Activated T-cell treated with anti-CD3 and anti-CD28 coated beads, Interleukin-2, amount 50 U/mL, for 24 hours (primary cell): ENCODE results near the gene ARAP3.

Experiments used
- DNase-seq: peaks from one replicate; pipeline ENCODE4 v3.0.0-alpha.2; 2020
- H3K27ac Mint-ChIP-seq: 2 replicates; pipeline ENCODE4 v1.8.0; 2020; ENCODE audit warnings: mild to moderate bottlenecking, mixed read lengths
- H3K27me3 Mint-ChIP-seq: 2 replicates; pipeline ENCODE4 v1.8.0; 2020; ENCODE audit warnings: mixed read lengths
- H3K36me3 Mint-ChIP-seq: 2 replicates; pipeline ENCODE4 v1.8.0; 2020; ENCODE audit warnings: low read depth, mixed read lengths
- H3K4me1 Mint-ChIP-seq: 2 replicates; pipeline ENCODE4 v1.8.0; 2020; ENCODE audit warnings: low read depth, mixed read lengths
- H3K4me3 Mint-ChIP-seq: 2 replicates; pipeline ENCODE4 v1.8.0; 2020; ENCODE audit warnings: mild to moderate bottlenecking, moderate library complexity, mixed read lengths
- H3K9me3 Mint-ChIP-seq: 2 replicates; pipeline ENCODE4 v1.8.0; 2020; ENCODE audit warnings: mixed read lengths

ARAP3 gene

GRCh38 chr5:141647851-141648250 lies 34.2 kb downstream of the ARAP3 start:
- peak overlapping the region; percentile 19 for H3K27ac Mint-ChIP-seq
- H3K27me3 Mint-ChIP-seq: no peaks in the 10 kb centered on the region
- H3K36me3 Mint-ChIP-seq: peaks cover 51% of the 10 kb centered on the region
- DNase-seq: no peak
- H3K4me1 Mint-ChIP-seq: peaks cover 28% of the 10 kb centered on the region
- H3K9me3 Mint-ChIP-seq: no peaks in the 10 kb centered on the region
- H3K4me3 Mint-ChIP-seq: no peak overlapping the region

GRCh38 chr5:141647242-141647641 lies 34.8 kb downstream of the ARAP3 start:
- Mint-ChIP-seq H3K27ac (peak overlapping the region; percentile 19), H3K27me3 (no peaks in the 10 kb centered on the region), H3K4me1 (peaks cover 26% of the 10 kb centered on the region), H3K9me3 (no peaks in the 10 kb centered on the region), H3K4me3 (no peak overlapping the region), H3K36me3 (peaks cover 57% of the 10 kb centered on the region)
- DNase-seq: no peak

DNA sequence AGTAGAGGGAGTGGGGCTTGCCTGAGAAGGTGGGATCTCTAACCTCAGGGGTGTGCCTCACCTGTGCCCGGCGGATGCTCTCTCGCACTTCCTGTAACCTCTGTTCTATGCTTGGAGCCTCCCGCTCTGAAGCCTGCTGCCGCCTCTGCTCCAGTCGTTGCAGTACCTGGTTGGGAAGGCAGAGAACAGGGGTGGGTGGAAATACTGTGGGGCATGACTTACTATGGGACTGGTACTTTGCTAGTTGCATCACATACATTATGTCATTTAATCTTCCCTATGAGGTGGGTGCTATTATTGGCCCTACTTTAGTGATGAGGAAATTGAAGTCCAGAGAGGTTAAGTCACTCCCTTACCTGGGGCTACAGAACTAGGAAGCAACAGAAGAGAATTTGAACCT lies 36.0 kb downstream of the ARAP3 start:
- Mint-ChIP-seq H3K27ac (peak overlapping the region; percentile 24), H3K4me1 (peaks cover 29% of the 10 kb centered on the region), H3K27me3 (no peaks in the 10 kb centered on the region), H3K4me3 (no peak overlapping the region), H3K9me3 (no peaks in the 10 kb centered on the region), H3K36me3 (peaks cover 68% of the 10 kb centered on the region)
- DNase-seq: no peak

GRCh38 chr5:141641634-141642267 lies 40.3 kb downstream of the ARAP3 start:
- no peaks in the 10 kb centered on the region for H3K27me3 Mint-ChIP-seq
- H3K9me3 Mint-ChIP-seq: no peaks in the 10 kb centered on the region
- H3K27ac Mint-ChIP-seq: peak overlapping the region; percentile 77
- H3K4me3 Mint-ChIP-seq: no peak overlapping the region
- H3K36me3 Mint-ChIP-seq: peaks cover 91% of the 10 kb centered on the region
- H3K4me1 Mint-ChIP-seq: peaks cover 30% of the 10 kb centered on the region
- DNase-seq: no peak

DNA sequence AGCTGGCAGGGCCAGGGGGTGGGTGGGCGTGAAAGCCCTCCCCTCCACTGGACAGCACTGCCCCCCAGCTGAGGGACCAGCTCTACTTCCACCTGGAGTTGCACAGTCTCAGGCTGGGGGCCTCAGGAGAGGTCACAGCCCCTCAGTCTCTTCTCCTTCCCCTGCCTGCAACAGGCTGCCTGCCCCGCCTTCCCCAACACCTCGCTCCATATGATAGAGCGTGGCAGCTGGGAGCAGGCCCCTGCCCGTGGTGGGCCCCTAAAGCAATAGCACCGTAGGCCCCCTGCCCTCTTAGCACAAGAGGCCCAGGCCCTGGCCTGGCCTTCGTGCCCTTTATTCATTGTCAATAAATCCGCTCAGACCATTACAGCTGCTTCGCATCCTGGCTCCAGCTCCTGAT lies 41.3 kb downstream of the ARAP3 start:
- Mint-ChIP-seq H3K9me3 (no peaks in the 10 kb centered on the region), H3K4me3 (no peak overlapping the region), H3K27ac (peak overlapping the region; percentile 77), H3K27me3 (no peaks in the 10 kb centered on the region), H3K4me1 (peaks cover 35% of the 10 kb centered on the region), H3K36me3 (peaks cover 89% of the 10 kb centered on the region)
- DNase-seq: no peak

GRCh38 chr5:141640051-141640415 lies 42.0 kb downstream of the ARAP3 start:
- Mint-ChIP-seq H3K36me3 (peaks cover 87% of the 10 kb centered on the region), H3K4me3 (no peak overlapping the region)
- no peak for DNase-seq

DNA sequence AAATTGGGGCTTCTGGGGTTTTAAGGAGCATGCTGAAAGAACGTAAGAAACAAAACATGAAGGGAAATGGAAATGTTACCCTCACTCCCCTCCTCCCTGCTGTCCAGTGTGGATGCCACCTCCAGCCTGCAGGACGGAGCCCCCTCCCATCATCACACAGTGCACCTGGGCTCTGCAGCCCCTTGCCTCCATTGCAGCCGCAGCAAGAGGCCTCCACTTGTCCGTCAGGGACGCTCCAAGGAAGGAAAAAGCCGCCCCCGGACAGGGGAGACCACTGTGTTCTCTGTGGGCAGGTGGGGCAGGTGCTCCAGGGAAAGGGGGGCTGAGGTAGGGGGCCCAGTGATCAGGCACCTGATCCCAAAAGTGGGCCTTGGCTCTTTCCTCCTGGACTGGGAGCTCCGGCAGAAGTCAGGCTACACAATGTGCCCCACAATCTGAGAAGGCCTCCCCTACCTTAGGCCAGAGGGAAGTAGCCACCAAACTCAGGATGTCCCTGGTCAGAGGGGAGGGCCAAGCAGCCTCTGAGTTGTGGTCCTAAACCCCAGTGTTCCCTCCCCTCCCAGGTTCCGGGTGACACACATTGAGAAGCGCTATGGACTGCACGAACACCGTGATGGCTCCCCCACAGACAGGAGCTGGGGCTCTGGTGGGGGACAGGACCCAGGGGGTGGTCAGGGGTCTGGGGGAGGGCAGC lies 42.5 kb downstream of the ARAP3 start:
- H3K4me3 Mint-ChIP-seq: peak overlapping the region; percentile 93
- H3K27ac Mint-ChIP-seq: peak overlapping the region; percentile 97
- H3K4me1 Mint-ChIP-seq: peaks cover 47% of the 10 kb centered on the region

More at GRCh38 chr5:141640051-141640415, 42.0 kb downstream of the ARAP3 start:
- peak overlapping the region; percentile 55 for H3K27ac Mint-ChIP-seq
- H3K4me1 Mint-ChIP-seq: peaks cover 42% of the 10 kb centered on the region
- no peaks in the 10 kb centered on the region for H3K9me3 Mint-ChIP-seq
- H3K27me3 Mint-ChIP-seq: no peaks in the 10 kb centered on the region

DNA sequence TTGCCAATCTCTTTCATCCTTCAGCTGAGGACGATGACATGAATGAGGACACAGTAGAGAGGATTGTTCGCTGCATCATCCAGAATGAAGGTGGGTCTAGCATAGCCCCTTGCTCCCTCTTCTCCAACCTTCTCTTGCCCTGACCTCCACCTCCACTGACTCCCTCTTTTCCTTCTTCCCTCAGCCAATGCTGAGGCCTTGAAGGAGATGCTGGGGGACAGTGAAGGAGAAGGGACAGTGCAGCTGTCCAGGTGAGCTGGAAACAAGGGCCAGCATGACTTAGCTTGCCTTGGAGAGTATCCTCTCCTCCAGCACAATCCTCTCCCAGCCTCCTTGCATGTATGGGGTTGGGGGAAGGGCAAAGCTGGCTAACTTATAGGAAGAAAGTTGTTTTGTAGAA lies 43.3 kb downstream of the ARAP3 start:
- peaks cover 86% of the 10 kb centered on the region for H3K36me3 Mint-ChIP-seq
- H3K4me3 Mint-ChIP-seq: peak overlapping the region; percentile 93
- H3K27me3 Mint-ChIP-seq: no peaks in the 10 kb centered on the region
- H3K9me3 Mint-ChIP-seq: no peaks in the 10 kb centered on the region
- peaks cover 54% of the 10 kb centered on the region for H3K4me1 Mint-ChIP-seq
- peak overlapping the region; percentile 97 for H3K27ac Mint-ChIP-seq
- no peak for DNase-seq

More for the DNA sequence above, 42.5 kb downstream of the ARAP3 start:
- DNase-seq: no peak
- H3K9me3 Mint-ChIP-seq: no peaks in the 10 kb centered on the region
- peaks cover 86% of the 10 kb centered on the region for H3K36me3 Mint-ChIP-seq
- no peaks in the 10 kb centered on the region for H3K27me3 Mint-ChIP-seq

- no peaks in the 10 kb centered on the region for H3K27me3 Mint-ChIP-seq
- H3K4me1 Mint-ChIP-seq: peaks cover 58% of the 10 kb centered on the region
- DNase-seq: peak; percentile 77
- peak overlapping the region; percentile 93 for H3K4me3 Mint-ChIP-seq
- no peaks in the 10 kb centered on the region for H3K9me3 Mint-ChIP-seq
- peak overlapping the region; percentile 97 for H3K27ac Mint-ChIP-seq
- peaks cover 86% of the 10 kb centered on the region for H3K36me3 Mint-ChIP-seq
Measured at GRCh38 chr5:141637767-141638419, 44.1 kb downstream of the ARAP3 start.

DNA sequence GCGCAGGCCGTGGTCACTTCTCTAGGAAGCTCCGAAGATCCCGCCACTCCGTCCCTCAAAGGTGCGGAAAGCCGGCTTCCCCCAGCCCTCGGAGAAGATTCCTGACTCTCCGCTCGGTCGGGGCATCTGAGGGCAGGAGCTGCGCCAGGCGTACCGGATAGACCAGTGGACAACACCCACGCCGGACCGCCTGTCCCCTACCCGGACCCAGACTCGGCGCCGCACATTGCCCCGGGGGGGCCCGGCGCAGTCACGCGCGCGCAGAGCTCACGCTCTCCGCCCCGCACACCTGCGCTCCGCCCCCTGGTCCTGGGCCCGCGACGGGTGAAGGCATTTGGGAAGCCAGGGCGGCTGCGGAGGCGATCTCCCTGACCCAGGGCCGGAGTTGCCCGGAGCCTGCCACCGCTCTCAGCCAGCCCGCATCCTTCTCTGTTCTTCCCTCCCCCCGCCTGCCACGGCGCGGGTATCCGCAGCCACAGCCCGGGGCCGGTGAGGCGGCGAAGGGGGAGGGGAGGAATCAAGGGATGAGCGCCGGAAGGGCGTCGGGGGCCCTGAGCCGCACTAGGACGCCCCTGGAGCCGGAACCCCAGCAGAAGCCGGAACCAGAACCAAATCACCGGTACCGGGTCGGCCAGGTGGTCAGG lies 44.8 kb downstream of the ARAP3 start:
- Mint-ChIP-seq H3K4me3 (peak overlapping the region; percentile 93), H3K4me1 (peaks cover 62% of the 10 kb centered on the region), H3K36me3 (peaks cover 86% of the 10 kb centered on the region), H3K27me3 (no peaks in the 10 kb centered on the region), H3K27ac (peak overlapping the region; percentile 97), H3K9me3 (no peaks in the 10 kb centered on the region)
- peak; percentile 82 for DNase-seq

DNA sequence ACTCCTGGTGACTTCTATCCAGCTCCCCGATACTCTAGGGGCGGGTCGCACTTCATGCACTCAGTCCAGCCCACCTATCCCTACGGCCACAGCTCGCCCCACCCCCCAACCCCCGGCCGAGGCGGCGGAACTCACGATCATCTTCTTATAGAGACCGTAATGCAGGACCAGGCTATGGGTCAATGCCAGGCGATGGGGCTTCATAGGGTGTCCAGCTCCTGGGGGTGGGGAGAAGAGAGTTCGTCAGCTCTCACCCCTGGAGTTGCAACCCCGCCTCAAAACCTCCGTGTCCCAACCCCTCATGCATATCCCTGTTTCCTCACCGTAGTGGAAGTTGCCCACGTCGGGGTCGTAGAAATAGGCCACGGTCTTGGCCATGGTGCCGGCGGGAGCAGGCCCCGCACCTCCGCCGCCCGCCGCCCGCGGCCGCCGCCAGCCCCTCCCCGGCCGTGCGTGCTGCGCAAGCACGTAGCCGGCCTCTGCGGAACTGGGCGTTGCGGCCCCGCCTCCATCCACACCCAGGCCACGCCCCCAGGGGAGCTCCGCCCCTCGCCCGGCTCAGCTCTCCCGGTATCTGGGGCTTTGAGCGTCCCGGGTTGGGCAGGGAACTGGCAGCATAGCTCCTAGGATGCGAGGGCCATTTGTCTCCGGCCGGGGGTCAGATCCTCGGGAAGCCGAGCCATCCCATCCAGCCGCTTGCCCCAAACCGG lies 45.5 kb downstream of the ARAP3 start, which contains the start of the genes HDAC3 and RELL2:
Gene HDAC3 (minus strand): TSS at position 437 of the 710 bp plus-strand sequence. CDS start 59 bp downstream, at position 378.
Gene RELL2 (plus strand): TSS at position 585 of the 710 bp plus-strand sequence. CDS start 1,229 bp downstream, outside the sequence.
- peaks cover 56% of the 10 kb centered on the region for H3K4me1 Mint-ChIP-seq
- H3K9me3 Mint-ChIP-seq: no peaks in the 10 kb centered on the region
- no peaks in the 10 kb centered on the region for H3K27me3 Mint-ChIP-seq
- H3K36me3 Mint-ChIP-seq: peaks cover 84% of the 10 kb centered on the region
- H3K4me3 Mint-ChIP-seq: peak within 1 kb of the TSS; percentile 93
- peak; percentile 99 for DNase-seq
- peak within 1 kb of the TSS; percentile 97 for H3K27ac Mint-ChIP-seq

DNA sequence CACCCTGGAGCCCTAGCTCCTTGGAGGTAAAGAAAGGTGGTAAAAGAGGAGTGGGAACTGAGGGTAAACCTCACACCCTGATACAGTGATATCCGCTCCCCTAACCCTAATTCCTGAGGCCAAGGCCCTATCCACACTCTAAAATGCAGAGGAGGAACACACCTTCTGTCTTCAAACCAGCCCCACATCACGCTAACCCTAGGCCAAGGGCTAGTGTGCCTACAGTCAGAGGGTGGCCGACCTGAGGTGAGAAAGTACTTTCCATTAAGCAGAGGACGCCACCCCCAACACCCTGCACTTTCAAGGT lies 46.0 kb downstream of the ARAP3 start:
- Mint-ChIP-seq H3K27ac (peak overlapping the region; percentile 87), H3K9me3 (no peaks in the 10 kb centered on the region), H3K27me3 (no peaks in the 10 kb centered on the region), H3K4me3 (peak overlapping the region; percentile 93), H3K4me1 (peaks cover 51% of the 10 kb centered on the region), H3K36me3 (peaks cover 84% of the 10 kb centered on the region)
- no peak for DNase-seq

DNA sequence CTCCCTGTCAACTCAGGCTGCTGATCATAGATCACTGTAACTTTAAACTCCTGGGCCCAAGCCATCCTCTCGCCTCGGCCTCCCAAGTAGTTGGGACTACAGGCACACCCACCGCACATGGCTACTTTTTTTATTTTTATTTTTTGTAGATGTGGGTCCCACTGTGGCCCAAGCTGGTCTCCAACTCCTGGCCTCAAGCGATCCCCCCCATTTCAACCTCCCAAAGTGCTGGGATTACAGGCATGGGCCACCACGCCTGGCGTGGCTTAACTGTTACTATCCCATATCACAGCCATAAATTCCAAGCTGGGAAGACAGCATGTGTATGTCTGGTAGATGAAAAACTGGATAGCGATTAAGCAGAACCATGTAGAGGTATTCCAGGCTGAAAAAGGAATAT lies 46.4 kb downstream of the ARAP3 start:
- Mint-ChIP-seq H3K36me3 (peaks cover 84% of the 10 kb centered on the region), H3K9me3 (no peaks in the 10 kb centered on the region), H3K27me3 (no peaks in the 10 kb centered on the region), H3K27ac (peak overlapping the region; percentile 87), H3K4me1 (peaks cover 47% of the 10 kb centered on the region), H3K4me3 (peak overlapping the region; percentile 93)
- DNase-seq: no peak

GRCh38 chr5:141634720-141635119 lies 47.3 kb downstream of the ARAP3 start:
- Mint-ChIP-seq H3K4me3 (peak overlapping the region; percentile 93), H3K4me1 (peaks cover 46% of the 10 kb centered on the region), H3K27ac (peak overlapping the region; percentile 41), H3K9me3 (no peaks in the 10 kb centered on the region), H3K36me3 (peaks cover 84% of the 10 kb centered on the region), H3K27me3 (no peaks in the 10 kb centered on the region)
- DNase-seq: no peak
